NCI-H446 treated with DMSO at 0.1 percent for 48 hours (cell line): ENCODE results near the gene ULK1.

Source experiments
- DNase-seq: peaks from one replicate; lab custom pipeline; 2025; lab: John Stamatoyannopoulos, UW

ULK1 gene

DNA sequence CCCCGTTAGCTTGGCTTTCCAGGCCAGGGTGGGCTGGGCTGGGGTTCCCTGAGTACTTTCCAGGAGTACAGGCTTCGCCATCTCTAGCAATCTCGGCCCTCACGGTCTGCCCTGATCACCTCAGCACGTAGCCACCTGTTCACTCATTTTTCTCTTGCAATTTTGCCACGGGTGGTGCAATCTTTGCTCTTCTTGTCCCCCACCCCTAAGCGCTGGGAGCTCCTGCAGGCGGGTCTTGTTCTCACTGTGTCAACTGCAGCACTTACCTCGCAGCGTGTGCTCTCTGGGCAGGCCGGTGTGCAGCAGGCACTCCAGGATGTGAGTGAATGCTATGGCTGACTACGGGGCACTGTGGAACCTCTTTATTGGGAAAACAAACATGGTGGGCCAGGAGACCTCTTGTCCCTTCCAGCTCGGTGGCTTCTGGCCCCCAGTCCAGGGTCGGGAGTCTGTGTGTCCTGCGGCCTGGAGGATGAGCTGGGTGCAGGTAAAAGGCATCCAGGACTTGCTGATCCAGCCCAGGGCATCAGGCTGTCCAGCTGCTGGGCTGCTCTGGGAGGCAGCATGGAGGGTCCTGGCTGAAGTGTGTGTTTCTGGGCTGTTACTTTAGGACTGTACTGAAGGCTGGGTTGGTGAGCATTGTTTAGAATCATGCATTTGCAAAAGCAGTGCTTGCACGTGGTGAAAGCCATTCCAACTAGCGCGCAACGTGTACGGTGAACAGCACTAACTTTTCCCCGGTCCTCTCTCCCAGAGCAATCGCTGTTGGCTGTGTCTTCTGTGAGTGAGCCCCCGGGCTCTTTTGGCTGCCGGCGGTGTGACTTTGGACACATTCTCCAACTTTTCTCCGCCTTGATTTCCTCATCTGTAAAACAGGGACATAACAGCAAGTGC is 1.5 kb upstream of the ULK1 start:
- no peak for DNase-seq

DNA sequence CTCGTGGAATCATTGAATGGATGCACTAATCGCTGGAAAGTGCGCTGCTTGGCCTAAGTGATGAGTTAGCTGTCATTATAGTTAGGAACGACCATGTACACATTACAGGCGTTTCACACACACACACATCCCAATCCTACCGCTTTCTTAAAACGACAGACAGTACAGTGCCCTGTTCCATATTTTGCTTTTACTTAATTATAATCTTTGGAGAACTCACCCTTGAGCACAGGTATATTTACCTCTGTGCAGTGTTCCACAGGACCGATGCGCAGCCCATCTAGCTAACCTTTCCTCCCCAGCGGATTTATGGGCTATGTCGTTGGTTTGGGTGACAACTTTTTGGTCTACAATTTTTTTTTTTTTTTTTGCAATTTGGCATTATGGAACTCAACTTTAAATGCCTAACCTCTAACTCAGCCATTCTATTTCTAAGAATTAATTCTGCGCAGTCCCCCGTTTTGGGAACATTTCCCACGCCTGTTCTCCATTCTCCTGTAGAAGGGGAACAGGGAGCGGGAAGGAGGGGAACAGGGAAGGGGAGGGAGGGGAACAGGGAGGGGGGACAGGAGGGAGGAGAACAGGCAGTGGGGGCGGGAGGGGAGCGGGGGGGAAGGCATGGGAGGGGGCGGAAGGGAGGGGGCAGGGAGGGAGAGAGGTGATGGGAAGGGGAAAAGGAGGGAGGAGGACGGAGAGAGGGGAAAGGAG is 663 bp upstream of the ULK1 start:
- DNase-seq = no peak

DNA sequence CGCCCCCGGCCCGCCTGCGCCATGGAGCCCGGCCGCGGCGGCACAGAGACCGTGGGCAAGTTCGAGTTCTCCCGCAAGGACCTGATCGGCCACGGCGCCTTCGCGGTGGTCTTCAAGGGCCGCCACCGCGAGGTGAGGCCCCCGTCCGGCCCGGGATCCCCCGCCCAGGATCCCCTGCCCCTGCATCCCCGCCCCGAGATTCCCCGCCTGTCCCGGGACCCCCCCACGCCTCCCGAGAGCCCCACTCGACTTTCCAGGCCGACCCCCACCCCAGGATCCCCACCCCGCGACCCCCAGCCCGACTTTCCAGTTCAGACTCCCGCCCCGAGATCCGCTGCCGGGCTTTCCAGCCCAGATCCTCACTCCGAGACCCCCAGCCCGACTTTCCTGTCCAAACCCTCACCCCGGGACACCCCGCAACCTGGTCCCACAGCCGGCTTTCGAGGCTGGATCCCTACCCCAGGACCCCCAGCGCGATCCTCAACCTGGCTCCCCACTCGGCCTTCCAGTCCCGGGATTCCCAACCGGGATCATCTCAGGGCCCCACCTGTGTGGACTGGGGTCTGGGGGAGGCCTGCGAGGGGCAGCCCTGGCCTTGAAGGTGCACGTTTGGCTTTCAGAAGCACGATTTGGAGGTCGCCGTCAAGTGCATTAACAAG is 688 bp downstream of the ULK1 start:
- no peak for DNase-seq

DNA sequence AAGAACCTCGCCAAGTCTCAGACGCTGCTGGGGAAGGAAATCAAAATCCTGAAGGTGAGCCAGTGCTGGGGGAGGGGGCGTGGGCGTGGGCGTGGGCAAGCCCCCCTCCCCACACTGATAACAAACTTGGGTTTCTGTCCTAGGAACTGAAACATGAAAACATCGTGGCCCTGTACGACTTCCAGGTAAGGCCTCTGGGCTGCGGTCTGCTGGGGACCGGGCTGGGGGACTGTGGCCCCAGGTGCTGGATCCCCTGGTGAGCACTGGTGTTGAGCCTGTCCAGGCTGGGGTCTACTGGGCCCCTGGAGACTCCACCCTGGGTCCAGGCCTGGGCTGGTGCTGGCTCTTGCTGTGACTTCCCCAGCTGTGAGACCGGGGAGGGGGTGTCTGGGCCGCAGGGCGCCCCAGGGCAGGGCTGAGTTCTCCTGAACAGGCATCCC is 1.2 kb downstream of the ULK1 start:
- DNase-seq = no peak

DNA sequence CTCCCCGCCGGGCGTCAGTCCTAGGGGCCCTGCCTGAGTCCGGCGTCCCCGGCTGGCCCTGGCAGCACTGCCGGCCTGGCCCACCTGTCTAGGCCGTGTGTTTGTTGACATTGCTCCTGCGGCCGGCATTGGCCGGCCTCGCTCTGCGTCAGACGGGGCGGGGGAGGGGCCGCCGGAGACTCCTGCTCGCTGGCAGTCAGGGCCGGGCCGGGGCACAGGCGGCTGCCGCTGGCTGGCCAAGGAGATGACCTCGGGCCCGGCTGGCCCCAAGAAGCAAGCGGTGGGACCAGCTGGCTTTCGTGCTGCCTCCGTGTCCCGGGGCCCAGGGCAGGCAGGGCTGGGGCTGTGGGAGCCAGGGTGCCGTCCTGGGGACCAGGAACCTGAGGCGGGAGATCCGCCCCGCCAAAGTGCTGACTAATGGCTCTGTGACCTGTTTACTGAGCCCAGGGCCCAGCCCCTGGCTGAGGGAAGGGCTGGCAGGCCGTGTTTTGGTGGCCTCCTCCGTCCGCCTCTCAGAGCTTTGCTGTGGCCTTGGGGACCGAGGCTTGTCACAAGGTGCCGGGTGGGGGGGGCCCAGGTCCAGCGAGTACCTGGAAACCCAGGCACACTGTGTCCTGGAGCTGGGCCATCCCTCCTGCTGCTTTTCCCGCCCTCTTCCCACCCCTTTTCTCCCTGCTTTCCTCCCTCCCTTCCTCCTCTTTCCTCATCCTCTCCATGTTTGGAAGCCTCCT is 1.8 kb downstream of the ULK1 start:
- no peak for DNase-seq

DNA sequence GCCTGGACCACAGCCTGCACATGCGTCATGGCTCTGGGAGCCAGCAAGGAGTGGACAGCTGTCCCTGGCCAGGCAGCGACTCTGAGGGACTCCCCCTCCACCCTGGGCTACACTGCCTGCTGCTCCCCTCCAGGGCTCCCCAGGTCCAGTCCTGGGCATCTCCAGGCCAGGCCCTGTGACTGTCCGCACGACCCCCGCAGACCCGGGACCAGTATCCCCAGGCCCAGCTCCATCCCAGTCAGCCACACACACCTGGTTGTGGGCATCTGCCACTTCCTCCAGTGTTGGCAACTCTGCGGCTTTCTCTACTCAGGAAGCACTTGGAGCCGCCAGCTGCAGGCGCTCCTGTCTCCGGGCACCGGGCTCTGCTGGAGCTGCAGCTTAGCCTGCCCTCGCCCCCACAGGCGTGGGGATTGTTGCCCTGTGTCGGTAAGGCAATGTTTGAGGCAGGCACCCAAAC is 2.4 kb downstream of the ULK1 start:
- DNase-seq = no peak

DNA sequence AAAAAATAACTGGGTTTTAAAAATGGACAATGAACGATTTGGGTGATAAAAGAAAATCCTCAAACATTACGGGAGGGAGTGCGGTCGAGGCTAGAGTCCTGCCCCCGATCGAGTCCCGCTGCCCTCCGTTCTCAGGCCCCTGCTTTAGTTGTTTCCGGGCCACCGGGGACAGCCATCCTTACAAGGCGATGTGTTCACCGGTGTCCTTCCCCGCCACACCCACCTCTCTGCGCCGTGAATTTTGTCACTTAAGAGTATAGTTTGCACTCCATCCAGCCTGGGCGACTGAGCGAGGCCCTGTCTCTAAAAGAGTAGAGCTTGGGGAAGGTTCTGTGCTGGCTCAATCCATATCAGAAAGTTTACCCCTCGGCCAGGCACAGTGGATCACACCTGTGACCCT is 2.9 kb downstream of the ULK1 start:
- DNase-seq = no peak

DNA sequence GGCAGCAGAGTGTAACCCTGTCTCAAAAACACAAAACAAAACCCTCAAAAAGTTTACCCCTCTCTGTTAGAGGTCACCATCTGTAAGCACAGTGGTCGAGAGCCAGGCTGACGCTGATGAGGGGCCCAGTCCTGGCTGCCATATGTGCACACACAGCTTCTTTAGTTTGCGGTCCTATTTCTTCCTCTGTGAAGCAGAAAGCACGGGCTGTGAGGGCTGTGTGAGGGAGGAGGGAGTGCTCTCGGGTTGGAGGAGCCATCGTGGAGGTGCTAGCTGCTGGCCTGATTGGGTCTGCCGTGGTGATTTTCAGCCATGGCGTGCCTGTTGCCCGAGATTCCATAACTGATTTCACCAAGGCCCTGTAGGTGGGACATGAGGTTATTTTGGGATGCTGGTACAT is 3.5 kb downstream of the ULK1 start:
- DNase-seq = no peak

DNA sequence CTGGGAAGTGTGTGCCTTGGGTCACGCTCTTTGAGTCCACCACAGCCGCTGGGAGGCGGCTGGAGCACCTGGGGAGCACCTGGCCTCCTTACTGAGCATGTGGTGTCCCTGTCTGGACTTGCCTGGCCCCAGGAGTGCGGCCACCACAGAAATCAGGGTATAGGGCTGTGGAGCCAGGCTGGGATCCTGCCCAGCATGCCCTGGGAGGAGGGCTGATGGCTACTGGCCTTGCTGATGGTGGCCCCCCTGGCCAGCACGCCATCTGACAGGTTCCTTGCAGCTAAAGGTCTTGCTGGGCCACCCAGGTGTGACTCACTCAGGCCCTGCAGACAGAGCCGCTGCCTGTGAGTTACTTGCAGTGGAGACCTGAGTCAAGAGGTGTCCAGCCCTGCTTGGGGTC is 6.0 kb downstream of the ULK1 start:
- DNase-seq = no peak

DNA sequence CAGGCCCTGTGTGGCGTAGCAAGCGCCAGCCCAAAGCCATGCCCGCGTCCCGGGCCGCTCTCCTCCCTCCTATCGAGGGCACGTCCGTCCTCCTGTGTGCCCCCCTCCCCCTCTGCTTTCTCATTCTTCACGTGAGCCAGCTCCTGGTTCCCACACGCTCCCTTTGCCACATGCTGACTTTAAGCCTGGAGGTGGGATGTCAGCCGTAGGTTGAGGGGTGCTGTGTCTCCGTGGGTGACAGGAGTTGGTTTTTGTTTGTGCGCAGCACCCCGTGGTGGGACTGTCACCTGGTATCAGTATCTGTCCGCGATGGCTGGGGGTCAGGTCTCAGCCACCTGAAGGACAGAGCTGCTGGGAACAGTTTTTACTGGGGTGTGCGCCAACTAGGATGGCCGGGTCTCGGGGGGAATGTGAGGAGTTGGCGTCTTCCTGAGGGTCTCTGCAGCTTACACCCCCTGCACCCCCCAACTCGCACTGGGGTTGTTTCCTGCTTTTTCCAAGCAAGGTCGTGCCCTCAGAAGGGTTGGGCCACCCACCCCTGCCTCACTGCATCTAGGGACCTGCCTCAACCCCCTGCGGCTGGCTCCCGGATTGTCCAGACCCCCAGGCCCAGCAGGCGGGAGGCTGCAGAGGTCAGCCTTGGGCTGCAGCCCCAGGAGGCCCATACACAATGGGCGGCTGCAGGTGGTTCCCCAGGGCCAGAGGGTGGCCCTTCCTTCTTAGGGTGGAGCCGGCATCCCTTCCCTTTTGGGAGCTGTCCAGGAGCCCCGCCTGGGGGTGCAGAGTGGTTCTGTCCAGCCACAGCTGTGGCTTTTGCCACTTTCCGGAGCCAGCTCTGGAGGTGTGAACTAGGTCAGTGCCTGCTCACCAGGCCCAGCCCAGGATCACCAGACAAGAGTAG is 7.3 kb downstream of the ULK1 start:
- DNase-seq = no peak

DNA sequence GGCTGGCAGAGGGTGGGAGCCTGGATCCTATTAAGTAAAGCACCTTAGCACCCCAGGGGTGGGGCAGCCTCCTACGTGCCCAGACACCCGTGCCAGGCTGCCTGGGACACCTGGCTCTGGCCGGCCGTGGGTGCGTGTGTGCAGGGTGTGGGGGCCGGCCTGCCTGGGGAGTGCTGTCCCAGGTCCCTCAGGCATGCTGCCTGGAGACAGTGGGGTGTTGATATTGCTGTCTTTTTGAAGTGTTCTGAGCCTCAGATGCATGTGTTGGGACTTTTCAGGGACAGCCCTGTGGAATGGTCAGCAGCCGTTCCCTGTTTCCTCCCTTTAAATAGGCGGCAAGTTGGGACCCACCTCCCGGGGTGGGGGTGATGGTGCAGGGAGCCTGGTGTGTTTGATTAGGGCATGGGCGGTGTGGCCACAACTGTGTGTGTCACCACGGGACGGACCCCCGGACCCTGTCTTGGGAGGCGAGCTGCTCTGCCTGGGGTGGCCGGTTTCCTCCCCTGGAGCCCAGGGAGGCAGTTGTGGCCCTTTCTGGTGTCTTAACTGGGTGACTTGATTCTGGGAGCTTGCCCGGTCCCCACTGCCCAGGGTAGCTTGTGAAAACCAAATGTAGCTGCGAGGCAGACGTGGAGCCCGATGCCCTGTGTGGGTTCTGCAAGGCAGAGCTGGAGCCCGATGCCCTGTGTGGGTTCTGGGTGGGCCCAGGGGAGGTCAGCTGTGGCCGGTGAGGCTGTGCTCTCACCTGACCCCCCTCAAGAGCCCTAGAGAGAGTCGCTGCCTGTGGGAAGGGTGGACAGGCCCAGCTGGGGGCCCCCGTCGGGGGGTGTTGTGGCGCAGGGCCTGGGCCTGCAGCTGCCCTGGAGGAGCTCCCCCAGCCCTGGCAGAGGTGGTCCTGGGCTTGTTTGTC is 8.2 kb downstream of the ULK1 start:
- no peak for DNase-seq

DNA sequence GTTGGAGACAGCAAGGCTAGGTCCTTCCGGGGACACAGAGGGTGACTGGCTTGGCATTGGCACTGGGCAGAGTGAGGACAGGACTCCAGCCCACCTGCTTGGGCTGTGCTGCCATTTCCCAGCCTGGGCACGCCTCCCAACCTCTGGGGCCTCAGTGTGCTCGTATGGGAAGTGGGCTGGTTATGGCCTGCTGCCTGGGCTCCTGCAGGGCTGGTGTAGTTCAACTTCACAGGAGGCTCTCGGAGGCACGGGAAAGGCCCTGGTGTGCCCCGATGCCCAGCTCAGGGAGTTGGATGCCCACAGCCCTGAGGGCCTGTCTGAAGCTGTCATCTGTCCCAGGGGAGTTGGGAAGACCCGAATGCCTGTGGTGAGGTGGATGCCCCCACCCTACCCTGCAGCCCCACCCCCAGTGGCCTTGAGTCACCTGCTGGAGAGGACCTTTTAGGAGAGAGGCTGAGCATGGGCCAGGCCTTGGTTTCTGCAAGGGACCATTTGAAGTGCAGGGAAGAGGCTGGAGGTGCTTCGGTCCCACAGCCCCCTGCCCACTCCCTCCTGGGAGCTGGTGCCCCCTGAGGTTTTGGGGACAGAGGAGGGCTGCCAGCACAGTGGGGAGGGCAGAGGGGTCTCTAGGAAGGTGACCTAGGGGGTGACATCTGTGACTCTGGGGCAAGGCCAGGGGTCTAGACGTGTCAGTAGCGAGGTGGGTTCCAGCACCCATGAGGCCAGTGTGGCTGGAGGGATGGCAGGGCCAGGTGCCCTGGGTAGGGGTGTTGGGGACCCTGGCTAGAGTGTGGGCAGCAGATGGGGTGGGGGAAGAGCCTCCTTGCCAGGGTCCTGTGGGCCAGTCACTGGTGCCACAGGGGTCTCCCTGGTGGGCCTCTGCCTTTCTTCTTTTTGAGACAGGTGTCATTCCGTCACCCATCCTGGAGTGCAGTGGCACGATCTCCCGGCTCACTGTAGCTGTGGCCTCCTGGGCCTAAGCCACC is 9.1 kb downstream of the ULK1 start:
- no peak for DNase-seq

DNA sequence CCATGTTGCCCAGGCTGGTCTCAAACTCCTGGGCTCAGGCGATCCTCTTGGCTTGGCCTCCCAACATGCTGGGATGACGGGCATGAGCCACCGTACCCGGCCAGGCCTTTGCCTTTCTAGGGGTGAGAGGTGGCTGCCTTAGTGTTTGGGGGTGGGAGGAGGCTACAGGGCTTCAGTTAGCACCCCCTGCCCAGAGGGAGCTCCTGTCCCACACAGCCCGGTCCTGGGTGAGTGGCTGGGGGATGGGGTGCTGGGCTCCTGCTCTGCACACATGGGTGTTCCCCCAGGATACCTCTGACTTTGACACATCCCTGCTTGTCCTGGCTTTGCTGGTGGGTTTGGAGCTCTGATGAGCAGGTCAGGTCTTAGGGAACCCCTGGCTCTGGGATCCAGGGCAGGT is 9.9 kb downstream of the ULK1 start:
- DNase-seq = no peak

DNA sequence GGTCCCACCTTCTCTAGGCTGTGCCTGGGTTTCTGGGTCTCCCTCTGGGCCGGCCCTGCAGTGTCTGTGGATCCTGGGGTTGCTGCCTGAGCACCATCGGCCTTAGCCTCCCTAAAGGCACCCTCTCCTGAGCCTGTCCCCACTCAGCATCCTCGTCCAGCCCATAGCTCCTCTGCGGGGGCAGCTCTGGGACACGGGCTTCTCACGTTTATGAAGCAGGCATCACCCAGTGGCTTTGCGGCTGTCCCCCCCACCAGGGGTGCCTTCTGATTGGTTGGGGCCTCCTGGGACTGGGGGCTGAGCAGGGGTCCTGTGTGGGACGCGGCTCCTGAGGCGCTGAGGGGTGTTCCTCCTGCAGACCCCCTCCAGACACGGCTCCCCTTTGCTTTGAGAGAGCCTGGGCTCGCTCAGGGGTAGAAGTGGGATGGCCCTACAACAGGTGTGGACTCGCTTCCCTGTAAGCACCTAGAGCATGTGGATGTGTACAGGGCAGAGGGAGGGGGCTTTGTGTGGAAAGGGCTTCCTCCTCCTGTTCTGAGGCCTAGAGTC is 10.7 kb downstream of the ULK1 start:
- DNase-seq = no peak

DNA sequence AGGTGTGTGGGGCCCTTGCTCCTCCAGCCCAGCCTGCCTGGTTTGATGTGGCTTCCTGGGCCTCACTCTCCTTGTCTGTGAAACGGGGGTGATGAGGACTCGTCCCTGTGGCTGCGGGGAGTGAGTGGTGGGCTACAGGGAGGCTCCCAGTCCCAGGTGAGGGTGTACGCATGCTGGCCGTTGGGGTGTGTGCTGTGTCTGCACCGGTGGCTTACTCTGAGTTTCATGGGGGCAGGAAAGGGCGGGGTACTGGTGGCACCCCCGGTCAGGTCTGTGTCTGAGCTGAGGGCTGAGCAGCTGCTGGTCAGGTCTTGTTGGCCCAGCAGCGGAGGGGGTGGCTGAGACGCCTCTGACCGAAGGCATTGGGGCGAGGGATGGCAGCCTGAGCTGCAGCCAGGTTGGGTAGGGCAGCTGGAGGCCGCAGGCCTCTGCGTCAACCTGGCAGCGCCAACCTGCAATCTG is 11.2 kb downstream of the ULK1 start:
- no peak for DNase-seq

DNA sequence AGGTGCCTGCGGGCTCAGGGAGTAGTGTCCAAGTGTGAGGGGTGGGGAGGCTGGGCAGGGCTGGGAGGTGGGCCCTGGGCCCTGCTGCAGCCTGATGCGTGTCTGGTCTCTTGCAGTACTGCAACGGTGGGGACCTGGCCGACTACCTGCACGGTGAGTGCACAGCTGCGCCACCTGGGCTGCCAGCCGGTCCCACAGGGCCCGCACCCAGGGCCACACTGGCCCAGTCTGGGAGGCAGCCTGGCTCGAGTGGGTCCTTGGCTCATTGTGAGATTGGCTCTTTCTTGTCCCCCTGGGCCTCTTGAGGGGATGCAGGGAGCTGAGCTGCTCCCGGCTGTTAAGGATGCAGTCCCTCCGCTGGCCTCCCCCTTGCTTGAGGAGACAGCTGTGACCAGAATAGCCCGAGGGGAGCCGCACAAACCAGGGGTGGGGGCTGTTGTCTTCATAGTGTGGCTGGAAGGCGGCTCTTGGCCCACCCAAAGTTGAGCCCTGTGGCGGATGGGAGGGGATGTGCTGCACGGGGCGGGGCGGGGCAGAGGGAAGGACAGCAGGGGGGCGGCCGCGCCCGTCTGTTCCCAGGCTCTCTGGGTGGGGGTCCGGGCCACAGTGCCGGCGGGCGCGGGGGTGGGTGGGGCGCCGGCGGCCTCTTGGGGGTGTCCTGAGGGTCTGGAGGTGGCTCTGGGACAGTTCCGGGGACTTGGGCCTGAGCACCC is 13.1 kb downstream of the ULK1 start:
- no peak for DNase-seq
